K562 (cell line): Measurements from ENCODE around the gene RUNDC1. TPM values are rescaled to one million over a fixed set of nuclear protein-coding genes. Genes with fewer than 3 reads are reported as not detected.

Source experiments
- BHLHE40 ChIP-seq: IDR thresholded peaks from 2 replicates; pipeline ENCODE4 v1.6.1; 2011; ENCODE audit warnings: low read length, improper control_type of control experiment
- CBX2 ChIP-seq: fragments of 200-600 bp; sonication (generic); IDR thresholded peaks from one replicate; pipeline ENCODE4 v1.6.1; 2012; ENCODE audit warnings: mild to moderate bottlenecking, low read length, inconsistent platforms; ENCODE audit not compliant: insufficient read depth, poor library complexity, severe bottlenecking
- EHMT2 ChIP-seq: fragments of 450-650 bp; IDR thresholded peaks from 2 replicates; pipeline ENCODE4 v1.6.1; 2018; ENCODE audit warnings: antibody characterized with exemption
- ESRRA ChIP-seq: fragments of 450-650 bp; IDR thresholded peaks from 2 replicates; pipeline ENCODE4 v1.6.1; 2014; ENCODE audit warnings: low read depth, mild to moderate bottlenecking, moderate library complexity, borderline replicate concordance
- GATA2 ChIP-seq: sonication (generic); formaldehyde crosslinking; IDR thresholded peaks from 2 replicates; pipeline ENCODE4 v1.4.0; 2020; ENCODE audit warnings: mild to moderate bottlenecking, missing genetic modification reagents
- GTF2A2 ChIP-seq: IDR thresholded peaks from 2 replicates; pipeline ENCODE4 v1.6.1; 2016; ENCODE audit warnings: mild to moderate bottlenecking, missing genetic modification characterization, missing compliant biosample characterization
- GTF2F1 ChIP-seq: IDR thresholded peaks from 2 replicates; pipeline ENCODE4 v1.6.1; 2011; ENCODE audit warnings: low read depth, low read length, improper control_type of control experiment
- HOXB6 ChIP-seq: fragments of 250-450 bp; sonication (Bioruptor Pico); IDR thresholded peaks from 2 replicates; pipeline ENCODE4 v1.5.1; 2022; ENCODE audit warnings: mild to moderate bottlenecking, borderline replicate concordance
- KAT2B ChIP-seq: IDR thresholded peaks from one replicate; pipeline ENCODE4 v1.6.1; 2012; ENCODE audit warnings: low read depth, mild to moderate bottlenecking, control low read depth, inconsistent platforms, low read length, moderate library complexity
- MED1 ChIP-seq: sonication (generic); formaldehyde crosslinking; IDR thresholded peaks from 2 replicates; pipeline ENCODE4 v1.8.1; 2023; ENCODE audit warnings: missing genetic modification reagents, borderline replicate concordance
- MEF2A ChIP-seq: IDR thresholded peaks from 2 replicates; pipeline ENCODE4 v1.6.1; 2011; ENCODE audit warnings: low read depth, mild to moderate bottlenecking, low read length, moderate library complexity; ENCODE audit not compliant: control insufficient read depth
- NFIC ChIP-seq: fragments of 450-650 bp; IDR thresholded peaks from 2 replicates; pipeline ENCODE4 v1.6.1; 2017; ENCODE audit warnings: mild to moderate bottlenecking, inconsistent platforms
- NR2C1 ChIP-seq, 2 experiments: fragments of 450-650 bp; IDR thresholded peaks; 2 replicates each; pipeline ENCODE4 v1.6.1; 2017; ENCODE audit warnings: mild to moderate bottlenecking in 2 of 2, antibody characterized with exemption in 1 of 2, inconsistent platforms in 1 of 2, missing compliant biosample characterization in 1 of 2, missing genetic modification characterization in 1 of 2
- NR2C2 ChIP-seq, 2 experiments: fragments of 200-800 bp in 1 of 2; sonication (Bioruptor generic) in 1 of 2; sonication (generic) in 1 of 2; formaldehyde crosslinking in 1 of 2; IDR thresholded peaks; 2 replicates each; pipeline versions ENCODE4 v1.6.1 to v1.8.0; 2016 to 2022; ENCODE audit warnings: mild to moderate bottlenecking in 1 of 2, missing compliant biosample characterization in 1 of 2, missing genetic modification characterization in 1 of 2, missing genetic modification reagents in 1 of 2
- RBM34 ChIP-seq: fragments of 200-400 bp; formaldehyde crosslinking; IDR thresholded peaks from 2 replicates; pipeline ENCODE4 v1.6.1; 2018; ENCODE audit warnings: low read length, borderline replicate concordance; ENCODE audit not compliant: insufficient read depth
- RCOR1 ChIP-seq, 2 experiments: IDR thresholded peaks; 2 replicates each; pipeline ENCODE4 v1.6.1; 2012; ENCODE audit warnings: low read depth in 2 of 2, low read length in 2 of 2, borderline replicate concordance in 1 of 2, improper control_type of control experiment in 1 of 2
- SMAD4 ChIP-seq: fragments of 250-450 bp; sonication (Bioruptor Pico); conservative IDR thresholded peaks from 2 replicates; pipeline ENCODE4 v1.8.0; 2021; ENCODE audit warnings: inconsistent platforms, mild to moderate bottlenecking, moderate library complexity
- TEAD4 ChIP-seq, 2 experiments: sonication (generic) in 1 of 2; formaldehyde crosslinking in 1 of 2; IDR thresholded peaks; 2 replicates each; pipeline versions ENCODE4 v1.6.1 to v1.8.0; 2012 to 2022; ENCODE audit warnings: borderline replicate concordance in 1 of 2, inconsistent platforms in 1 of 2, low read length in 1 of 2, mild to moderate bottlenecking in 1 of 2, missing genetic modification reagents in 1 of 2
- WHSC1 ChIP-seq: IDR thresholded peaks from one replicate; pipeline ENCODE4 v1.6.1; 2012; ENCODE audit warnings: low read length, control low read depth, inconsistent platforms
- ZBTB7A ChIP-seq: IDR thresholded peaks from 2 replicates; pipeline ENCODE4 v1.6.1; 2011; ENCODE audit warnings: low read depth, mild to moderate bottlenecking, low read length, moderate library complexity, borderline replicate concordance; ENCODE audit not compliant: control insufficient read depth
- ZNF24 ChIP-seq: fragments of 450-650 bp; IDR thresholded peaks from 2 replicates; pipeline ENCODE4 v1.6.1; 2016
- ZNF589 ChIP-seq: fragments of 200-800 bp; sonication (Bioruptor generic); IDR thresholded peaks from 2 replicates; pipeline ENCODE4 v1.6.1; 2016; ENCODE audit warnings: low read depth, missing genetic modification characterization, missing compliant biosample characterization
- polyA plus RNA-seq, 8 experiments: library from polyadenylated mRNA; depleted of rRNA in 4 of 8; stranded (reverse) in 5 of 8; unstranded in 3 of 8; fragments of >200 nt; fragmentation: Nextera tagmentation in 2 of 8; fragmentation: Illumina TruSeq in 1 of 8; extraction: Ambion mirVana in 2 of 8; extraction: Trizol in 1 of 8; gene quantifications; 2 replicates each; pipeline versions ENCODE4 v1.2.1 to v1.2.3, GENCODE V29; 2011 to 2014; ENCODE audit warnings: inconsistent platforms in 1 of 8, missing spikeins in 1 of 8
- total RNA-seq, 7 experiments: library from RNA; depleted of rRNA in 6 of 7; stranded (reverse); fragments of >200 nt in 6 of 7; fragmentation: Illumina TruSeq in 2 of 7; extraction: Trizol in 2 of 7; gene quantifications; 2 replicates each; pipeline versions ENCODE4 v1.2.1 to v1.2.3, GENCODE V29; 2011 to 2021; ENCODE audit warnings: low replicate concordance in 1 of 7
- TF ChIP-seq, protein P1 (sequence below): sonication (generic); formaldehyde crosslinking; IDR thresholded peaks from 2 replicates; pipeline ENCODE4 v1.8.0; 2022; ENCODE audit warnings: mild to moderate bottlenecking, missing genetic modification reagents
- TF ChIP-seq, protein P2 (sequence below): fragments of 450-650 bp; IDR thresholded peaks from 2 replicates; pipeline ENCODE4 v1.6.1; 2016
- TF ChIP-seq, protein P3 (sequence below): fragments of 450-650 bp; formaldehyde crosslinking; IDR thresholded peaks from 2 replicates; pipeline ENCODE4 v1.4.0; 2020; ENCODE audit warnings: mild to moderate bottlenecking, moderate library complexity

The RUNDC1 gene
- total and polyA plus RNA-seq, 9 of the 15 experiments (the other 6 are each of a cell fraction or from before 2014, with no cell fraction given), result 3.4 to 12.6 (median 9.4) TPM

DNA sequence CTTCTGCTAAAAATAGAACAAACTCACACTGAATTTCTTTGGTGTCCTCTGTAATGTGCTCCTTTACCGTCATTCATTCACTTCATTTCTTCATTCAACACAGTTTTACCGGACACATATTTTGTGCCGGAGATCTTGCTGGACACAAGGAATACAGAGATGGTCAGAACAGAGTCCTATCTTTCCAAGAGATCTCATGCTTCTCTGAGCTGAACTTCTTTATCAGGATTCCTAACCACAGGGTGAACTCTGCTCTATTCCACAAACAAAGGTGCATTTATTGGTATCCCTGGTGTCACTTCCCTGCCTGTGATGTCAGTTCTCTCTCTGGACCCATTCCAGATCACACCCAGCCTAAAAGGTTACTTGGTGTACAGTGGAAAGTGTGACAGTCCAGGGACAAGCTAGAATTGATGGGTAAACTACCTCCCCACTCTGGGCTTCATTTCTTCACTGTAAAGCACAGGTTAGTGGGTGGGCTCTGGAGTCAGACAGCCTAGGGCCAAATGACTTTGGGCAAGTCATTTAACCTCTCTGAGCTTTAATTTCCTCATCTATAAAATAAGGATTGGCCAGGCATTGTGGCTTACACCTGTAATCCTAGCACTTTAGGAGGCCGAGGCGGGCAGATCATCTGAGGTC, 30.4 kb downstream of the RUNDC1 start (continued):
- TF ChIP-seq NR2C2 (CRISPR knock-in tag; IDR thresholded peaks at IDR 0.05) (no peak), NR2C2 (tag; IDR thresholded peaks at IDR 0.05) (peak; percentile 59; the same call in 1 of the 2 replicates), RCOR1 (IDR thresholded peaks at IDR 0.05; ENCODE audit: borderline replicate concordance in 1 of 2, low read depth in 2 of 2, low read length in 2 of 2) (peak in 1 of 2 experiments; percentile 16; a peak in 1 of 4 replicates), GTF2A2 (tag) (no peak), ESRRA (peak; percentile 64; the same call in 1 of the 2 replicates), ZNF24 (peak; percentile 99), TEAD4 (IDR thresholded peaks at IDR 0.05; ENCODE audit: low read length) (peak; percentile 13; the same call in 1 of the 2 replicates), TEAD4 (CRISPR knock-in tag; IDR thresholded peaks at IDR 0.05; ENCODE audit: borderline replicate concordance) (no peak), NFIC (peak; percentile 50), KAT2B (no peak), HOXB6 (CRISPR knock-in tag) (no peak), CBX2 (no peak), WHSC1 (no peak), BHLHE40 (no peak), NR2C1 (IDR thresholded peaks at IDR 0.05) (no peak), NR2C1 (tag; IDR thresholded peaks at IDR 0.05) (0 out of 2 replicates have a peak, but pooled peaks have one; percentile 48), ZNF589 (CRISPR knock-in tag) (no peak), MEF2A (peak; percentile 30; the same call in 1 of the 2 replicates), ZBTB7A (no peak), MED1 (no peak), EHMT2 (no peak), GTF2F1 (no peak), GATA2 (CRISPR knock-in tag) (no peak), SMAD4 (CRISPR knock-in tag) (no peak), RBM34 (no peak)
- TF ChIP-seq, protein P1, sequence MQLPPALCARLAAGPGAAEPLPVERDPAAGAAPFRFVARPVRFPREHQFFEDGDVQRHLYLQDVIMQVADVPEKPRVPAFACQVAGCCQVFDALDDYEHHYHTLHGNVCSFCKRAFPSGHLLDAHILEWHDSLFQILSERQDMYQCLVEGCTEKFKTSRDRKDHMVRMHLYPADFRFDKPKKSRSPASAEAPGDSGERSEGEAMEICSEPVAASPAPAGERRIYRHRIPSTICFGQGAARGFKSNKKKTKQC, result no peak
- TF ChIP-seq, protein P2, sequence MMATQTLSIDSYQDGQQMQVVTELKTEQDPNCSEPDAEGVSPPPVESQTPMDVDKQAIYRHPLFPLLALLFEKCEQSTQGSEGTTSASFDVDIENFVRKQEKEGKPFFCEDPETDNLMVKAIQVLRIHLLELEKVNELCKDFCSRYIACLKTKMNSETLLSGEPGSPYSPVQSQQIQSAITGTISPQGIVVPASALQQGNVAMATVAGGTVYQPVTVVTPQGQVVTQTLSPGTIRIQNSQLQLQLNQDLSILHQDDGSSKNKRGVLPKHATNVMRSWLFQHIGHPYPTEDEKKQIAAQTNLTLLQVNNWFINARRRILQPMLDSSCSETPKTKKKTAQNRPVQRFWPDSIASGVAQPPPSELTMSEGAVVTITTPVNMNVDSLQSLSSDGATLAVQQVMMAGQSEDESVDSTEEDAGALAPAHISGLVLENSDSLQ, result peak; percentile 40; the same call in 1 of the 2 replicates
- TF ChIP-seq, protein P3, sequence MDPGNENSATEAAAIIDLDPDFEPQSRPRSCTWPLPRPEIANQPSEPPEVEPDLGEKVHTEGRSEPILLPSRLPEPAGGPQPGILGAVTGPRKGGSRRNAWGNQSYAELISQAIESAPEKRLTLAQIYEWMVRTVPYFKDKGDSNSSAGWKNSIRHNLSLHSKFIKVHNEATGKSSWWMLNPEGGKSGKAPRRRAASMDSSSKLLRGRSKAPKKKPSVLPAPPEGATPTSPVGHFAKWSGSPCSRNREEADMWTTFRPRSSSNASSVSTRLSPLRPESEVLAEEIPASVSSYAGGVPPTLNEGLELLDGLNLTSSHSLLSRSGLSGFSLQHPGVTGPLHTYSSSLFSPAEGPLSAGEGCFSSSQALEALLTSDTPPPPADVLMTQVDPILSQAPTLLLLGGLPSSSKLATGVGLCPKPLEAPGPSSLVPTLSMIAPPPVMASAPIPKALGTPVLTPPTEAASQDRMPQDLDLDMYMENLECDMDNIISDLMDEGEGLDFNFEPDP (CRISPR knock-in tag), result no peak
